RPMI7951 (cell line): ENCODE data around the gene FAM193B. TPM values are rescaled to one million over a fixed set of nuclear protein-coding genes. Genes with fewer than 3 reads are reported as not detected.

Experiments
- DNase-seq: peaks from one replicate; pipeline ENCODE4 v3.0.0-alpha.2; 2012; ENCODE audit warnings: low read depth
- total RNA-seq: library from RNA; depleted of rRNA; stranded (reverse); fragments of >200 nt; shearing (Covaris generic); gene quantifications from 2 replicates; pipeline ENCODE4 v1.2.3, GENCODE V29; 2014; rRNA removed

The FAM193B gene
- total RNA-seq, 1 experiment from 2014 or later = 11.8 TPM

DNA sequence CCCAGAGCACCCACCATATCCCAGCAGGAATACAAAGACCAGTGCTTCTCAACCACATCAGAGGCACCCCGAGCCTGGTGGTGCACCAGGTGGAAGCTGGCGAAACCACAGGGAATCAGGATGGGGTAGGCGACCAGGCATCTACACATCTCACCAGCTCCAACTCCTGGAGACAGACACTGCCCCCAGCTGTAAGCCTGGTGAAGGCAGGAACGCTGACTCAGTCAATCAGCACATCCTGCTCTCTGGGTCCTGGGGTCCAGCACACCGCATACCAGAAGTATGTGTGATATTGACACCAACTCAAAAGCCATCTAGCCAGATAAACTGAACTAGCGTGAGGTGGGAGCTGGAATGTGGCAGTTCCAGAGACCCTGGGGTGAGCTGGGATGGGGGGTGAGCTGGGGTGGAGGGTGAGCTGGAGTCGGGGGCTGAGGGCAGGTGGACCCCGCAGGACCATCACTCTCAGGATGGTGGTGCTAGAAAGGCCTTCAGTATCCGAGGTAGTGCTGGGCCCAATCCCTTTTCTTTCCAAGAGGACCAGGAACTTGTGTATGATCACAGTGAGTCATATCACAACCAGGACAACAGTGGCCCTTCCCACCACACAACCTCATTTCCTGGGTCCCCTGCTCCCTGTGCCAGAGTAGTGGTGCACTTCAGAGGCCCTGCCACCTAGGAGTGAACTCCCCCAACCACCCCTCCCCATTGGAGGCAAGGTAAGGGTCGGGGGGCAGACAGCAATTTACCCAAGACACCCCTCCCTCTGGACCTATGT is 83.4 kb downstream of the FAM193B start:
- no peak for DNase-seq

Other genes with a start within 250 kb of the FAM193B start
- 50.6 and 72.9 TPM in 2 replicates for gene MXD3, start 242.7 kb downstream of the FAM193B start, total RNA-seq
- 273 and 306 TPM in 2 replicates for gene LMAN2, start 202.9 kb downstream of the FAM193B start, total RNA-seq
- gene RGS14, start 196.6 kb downstream of the FAM193B start, total RNA-seq = 4.6 and 10.2 TPM in 2 replicates
- gene SLC34A1, start 170.1 kb downstream of the FAM193B start, total RNA-seq = not detected in 2 replicates
- not detected in 2 replicates for gene PFN3, start 153.9 kb downstream of the FAM193B start, total RNA-seq
- gene F12, start 145.0 kb downstream of the FAM193B start, total RNA-seq = 0.12 and 0.59 TPM in 2 replicates
- 26.9 and 27.4 TPM in 2 replicates for gene GRK6, start 127.9 kb downstream of the FAM193B start, total RNA-seq
- gene PRR7, start 107.7 kb downstream of the FAM193B start, total RNA-seq = 13.9 and 20.8 TPM in 2 replicates
- gene DBN1, start 80.9 kb downstream of the FAM193B start, total RNA-seq = 29.7 and 39.5 TPM in 2 replicates
- 88.4 and 93.8 TPM in 2 replicates for gene PDLIM7, start 57.0 kb downstream of the FAM193B start, total RNA-seq
- 0.49 TPM in 1 of 2 replicates, not detected in the other for gene DOK3, start 44.7 kb downstream of the FAM193B start, total RNA-seq
- 74.2 and 87.6 TPM in 2 replicates for gene DDX41, start 37.6 kb downstream of the FAM193B start, total RNA-seq
- gene TMED9, start 37.6 kb upstream of the FAM193B start, total RNA-seq = 62.2 and 104 TPM in 2 replicates
- gene B4GALT7, start 45.6 kb upstream of the FAM193B start, total RNA-seq = 12.6 and 17.7 TPM in 2 replicates
- not detected in 2 replicates for gene FAM153A, start 228.3 kb upstream of the FAM193B start, total RNA-seq